HG02981 (cell line): ENCODE results near the gene RGMA.

Experiments
- ATAC-seq: cut with Tn5 transposase; IDR thresholded peaks from one replicate; pipeline ENCODE4 v1.9.1; 2021; ENCODE audit warnings: mild to moderate bottlenecking, moderate library complexity; ENCODE audit not compliant: unreplicated experiment

RGMA gene

DNA sequence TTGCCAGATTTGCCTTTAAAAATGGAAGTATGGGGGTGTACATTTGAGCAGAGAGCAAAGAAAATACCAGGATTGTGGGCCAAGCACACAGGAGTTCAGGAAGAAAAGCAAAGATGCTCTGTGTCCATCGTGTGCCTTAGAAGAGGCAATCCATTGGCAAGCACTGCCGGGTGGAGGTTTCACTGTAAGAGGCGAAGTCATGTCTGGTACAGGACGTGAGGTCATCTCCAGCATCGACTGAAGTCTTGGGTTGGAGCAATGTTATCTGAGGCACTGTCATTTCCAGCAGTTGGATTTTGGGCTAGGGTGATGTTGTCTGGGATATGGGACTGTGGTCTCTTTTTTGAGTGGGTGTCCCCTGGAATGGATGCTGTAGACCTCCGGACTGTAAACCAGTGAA, 4.8 kb upstream of the RGMA start:
- ATAC-seq, result no peak

DNA sequence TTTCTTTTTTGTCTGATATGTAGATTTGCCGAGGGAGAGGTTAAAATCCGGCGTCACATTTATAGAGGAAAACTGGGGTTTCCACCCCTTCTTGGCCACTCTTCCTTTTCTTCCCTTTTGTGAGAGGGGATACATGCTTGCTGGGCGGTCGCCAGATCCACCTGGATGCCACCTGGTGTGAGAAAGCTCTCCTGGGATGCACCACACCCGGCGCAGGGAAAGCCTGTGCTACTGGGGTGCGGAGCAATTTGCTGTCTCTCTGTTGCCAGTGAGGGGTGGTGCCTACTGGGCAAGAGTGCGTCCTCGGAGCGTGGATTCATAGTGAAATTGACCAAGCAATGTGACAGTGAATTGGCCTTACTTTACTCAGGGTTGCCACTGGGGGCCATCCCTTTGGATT, 2.5 kb upstream of the RGMA start:
- no peak for ATAC-seq

GRCh38 chr15:93089727-93090305, 805 bp upstream of the RGMA start:
- no peak for ATAC-seq

DNA sequence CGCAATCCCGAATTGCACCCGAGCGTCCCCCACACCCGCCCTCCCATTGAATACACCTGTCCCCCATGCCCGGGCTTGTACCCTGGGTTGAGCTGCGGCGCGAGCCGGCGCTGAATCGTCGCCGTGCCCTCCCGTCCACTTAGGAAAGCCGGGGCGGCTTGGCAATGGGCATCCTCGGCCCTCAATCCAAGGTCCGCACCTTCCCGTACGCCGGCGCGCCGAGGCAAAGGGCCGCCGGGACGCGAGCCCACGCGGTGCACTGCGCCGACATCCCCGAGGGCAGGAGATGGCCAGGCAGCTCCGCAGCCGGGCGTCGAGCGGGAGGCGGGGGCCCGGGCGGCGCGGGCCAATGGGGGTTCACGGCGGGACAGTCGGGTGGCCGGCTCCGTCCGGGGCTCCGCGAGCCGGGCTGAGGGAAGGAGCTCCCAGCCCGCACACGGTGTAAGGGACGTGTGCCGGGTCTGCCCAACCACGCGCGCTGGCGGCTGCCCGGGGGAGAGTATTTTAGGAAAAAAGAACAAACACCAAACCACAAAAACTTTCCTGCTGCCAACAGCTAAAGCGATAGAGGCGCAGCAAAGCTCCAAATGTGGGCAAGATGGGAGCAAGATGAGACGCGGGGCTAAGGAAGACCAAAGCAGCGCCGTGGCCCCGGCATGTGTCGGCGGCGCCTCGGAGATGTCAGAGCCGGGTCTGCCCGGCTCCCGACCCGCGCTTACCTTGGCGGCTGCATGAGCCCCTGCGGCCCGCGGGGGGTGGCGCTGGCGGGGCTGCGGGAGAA, 621 bp downstream of the RGMA start:
- peak; percentile 30 for ATAC-seq

DNA sequence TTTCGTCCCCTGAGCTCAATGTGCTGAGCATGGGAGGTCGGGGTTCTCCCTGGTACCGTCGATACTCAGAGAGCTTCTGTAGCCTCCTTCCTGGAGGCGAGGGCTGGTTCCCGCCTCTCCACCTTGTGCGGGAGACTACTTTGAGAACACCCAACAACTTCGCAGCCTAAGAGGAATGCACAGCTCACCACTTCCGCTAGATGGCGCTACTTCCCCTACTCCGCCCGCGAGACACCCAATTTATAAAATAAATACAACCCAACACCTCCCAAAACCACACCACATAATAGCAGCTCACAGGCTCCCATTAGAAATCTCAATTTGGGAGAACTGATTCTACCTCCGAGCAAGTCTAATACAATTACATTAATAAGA, 1.2 kb downstream of the RGMA start:
- peak; percentile 57 for ATAC-seq

- no peak for ATAC-seq
Measured at GRCh38 chr15:93086791-93087190, 2.2 kb downstream of the RGMA start.

DNA sequence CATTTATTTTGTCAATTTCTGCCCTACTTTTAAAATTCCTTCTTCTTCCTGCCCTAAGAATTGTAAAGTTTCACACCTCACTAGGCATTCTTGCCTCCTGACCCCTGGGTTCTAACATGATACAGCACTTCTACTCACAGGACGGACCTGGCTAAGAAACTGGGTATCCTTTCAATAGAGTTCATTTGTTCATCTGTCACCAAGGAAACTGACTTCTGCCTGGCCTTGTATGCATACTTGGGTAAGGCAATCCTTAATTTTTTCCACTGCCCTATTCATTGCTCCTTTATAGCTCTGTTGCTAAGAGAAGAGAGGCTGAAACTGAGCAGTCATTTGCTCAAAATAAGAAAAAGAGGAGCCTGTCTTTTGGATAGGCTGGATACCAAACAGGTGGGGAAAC, 3.3 kb downstream of the RGMA start:
- ATAC-seq, result no peak

DNA sequence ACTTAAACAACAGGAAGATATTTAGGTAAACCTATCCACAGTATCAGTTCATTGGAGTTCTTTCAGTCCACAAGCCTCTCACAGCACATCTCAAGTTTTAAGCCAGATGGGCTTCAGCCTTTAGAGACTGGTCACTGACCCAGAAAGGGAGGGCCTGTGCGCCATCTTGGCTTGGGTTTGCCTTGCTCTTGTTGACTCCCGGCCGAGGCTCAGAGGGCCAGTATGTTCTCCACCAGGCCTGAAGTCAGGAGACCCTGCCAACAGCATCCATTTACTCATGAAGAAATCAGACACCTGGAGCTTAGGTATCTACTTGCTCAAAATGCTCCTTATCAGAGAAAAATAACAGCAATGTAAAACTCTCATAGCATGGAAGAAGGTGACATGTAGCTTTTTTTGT, 6.2 kb downstream of the RGMA start:
- no peak for ATAC-seq

- ATAC-seq, result no peak
Measured at GRCh38 chr15:93081399-93081798, 7.6 kb downstream of the RGMA start.

DNA sequence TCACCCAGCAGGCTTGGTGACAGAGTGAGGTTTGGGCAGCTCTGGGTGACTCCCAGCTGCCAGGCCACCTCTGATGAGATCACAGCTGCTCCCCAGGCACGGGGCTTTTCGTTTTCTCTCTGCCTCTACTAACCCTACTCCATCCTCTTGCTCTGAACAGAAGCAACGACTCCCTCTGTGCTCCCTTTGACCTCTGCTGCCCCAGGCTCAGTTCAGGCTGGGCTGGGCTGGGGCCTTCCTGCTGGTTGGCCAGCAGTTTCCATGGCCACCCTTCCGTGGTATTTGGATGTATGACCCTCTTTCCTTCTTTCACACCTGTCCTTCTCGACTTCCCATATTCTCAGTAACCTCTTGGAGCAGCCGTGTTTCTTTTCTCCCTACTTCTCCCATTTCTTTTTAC, 8.6 kb downstream of the RGMA start:
- ATAC-seq, result no peak

DNA sequence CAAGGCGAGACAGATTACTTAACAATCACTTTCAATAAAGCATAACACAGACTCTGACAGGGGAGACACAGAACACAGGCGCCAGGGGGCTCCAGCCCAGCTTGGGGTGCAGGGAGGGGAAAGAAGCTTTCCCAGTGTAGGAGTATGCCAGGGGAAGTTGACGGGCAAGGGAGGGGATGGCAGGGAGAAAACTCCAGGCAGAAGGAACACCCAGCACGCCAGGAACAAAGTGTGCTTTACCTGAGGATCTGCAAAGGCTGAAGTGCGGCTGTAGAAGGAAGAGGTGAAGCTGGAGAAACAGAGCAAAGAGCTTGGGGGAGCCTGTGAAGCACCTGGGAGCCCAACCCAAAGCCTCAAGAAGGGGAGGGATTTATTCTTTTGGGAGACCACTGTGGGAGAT, 12.1 kb downstream of the RGMA start:
- ATAC-seq, result no peak

DNA sequence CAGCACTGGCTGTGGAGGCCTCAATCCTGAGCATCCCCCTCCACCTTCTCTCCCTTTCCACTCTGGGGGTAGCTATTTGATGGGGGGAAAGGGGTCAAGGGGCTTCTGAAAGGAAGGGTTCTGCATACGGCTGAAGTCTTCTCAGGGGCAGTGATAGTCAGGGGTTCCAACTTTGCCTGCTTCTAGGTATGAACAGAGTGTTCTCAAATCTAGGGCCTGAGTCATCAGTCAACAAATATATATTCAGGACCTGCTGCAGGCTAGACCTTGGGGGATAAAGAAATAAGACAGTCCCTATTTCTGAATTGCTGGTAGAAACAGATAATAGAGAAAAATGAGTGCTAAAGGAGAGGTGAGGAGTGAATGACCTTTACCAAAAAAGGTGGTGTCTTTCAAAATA, 12.8 kb downstream of the RGMA start:
- no peak for ATAC-seq

DNA sequence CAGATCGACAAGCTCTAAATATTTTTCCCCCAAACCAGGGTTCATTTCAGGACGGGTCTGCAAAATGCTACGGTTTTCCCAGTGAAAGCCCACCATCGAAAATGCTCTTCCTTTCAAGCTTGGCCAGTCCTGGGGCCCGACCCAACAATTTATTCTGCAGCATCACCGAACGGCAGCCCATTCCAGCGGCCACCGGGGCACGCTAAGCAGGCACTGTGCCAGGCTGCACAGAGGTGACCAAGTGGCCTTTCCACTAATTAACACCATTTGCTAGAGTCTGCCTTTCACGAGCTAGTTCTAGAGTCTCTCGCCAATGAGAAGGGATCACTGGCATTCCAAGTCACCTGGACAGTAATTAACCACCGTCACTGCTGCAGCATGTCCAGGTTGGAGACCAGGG, 14.4 kb downstream of the RGMA start:
- no peak for ATAC-seq

GRCh38 chr15:93073465-93073952, 15.5 kb downstream of the RGMA start:
- no peak for ATAC-seq

DNA sequence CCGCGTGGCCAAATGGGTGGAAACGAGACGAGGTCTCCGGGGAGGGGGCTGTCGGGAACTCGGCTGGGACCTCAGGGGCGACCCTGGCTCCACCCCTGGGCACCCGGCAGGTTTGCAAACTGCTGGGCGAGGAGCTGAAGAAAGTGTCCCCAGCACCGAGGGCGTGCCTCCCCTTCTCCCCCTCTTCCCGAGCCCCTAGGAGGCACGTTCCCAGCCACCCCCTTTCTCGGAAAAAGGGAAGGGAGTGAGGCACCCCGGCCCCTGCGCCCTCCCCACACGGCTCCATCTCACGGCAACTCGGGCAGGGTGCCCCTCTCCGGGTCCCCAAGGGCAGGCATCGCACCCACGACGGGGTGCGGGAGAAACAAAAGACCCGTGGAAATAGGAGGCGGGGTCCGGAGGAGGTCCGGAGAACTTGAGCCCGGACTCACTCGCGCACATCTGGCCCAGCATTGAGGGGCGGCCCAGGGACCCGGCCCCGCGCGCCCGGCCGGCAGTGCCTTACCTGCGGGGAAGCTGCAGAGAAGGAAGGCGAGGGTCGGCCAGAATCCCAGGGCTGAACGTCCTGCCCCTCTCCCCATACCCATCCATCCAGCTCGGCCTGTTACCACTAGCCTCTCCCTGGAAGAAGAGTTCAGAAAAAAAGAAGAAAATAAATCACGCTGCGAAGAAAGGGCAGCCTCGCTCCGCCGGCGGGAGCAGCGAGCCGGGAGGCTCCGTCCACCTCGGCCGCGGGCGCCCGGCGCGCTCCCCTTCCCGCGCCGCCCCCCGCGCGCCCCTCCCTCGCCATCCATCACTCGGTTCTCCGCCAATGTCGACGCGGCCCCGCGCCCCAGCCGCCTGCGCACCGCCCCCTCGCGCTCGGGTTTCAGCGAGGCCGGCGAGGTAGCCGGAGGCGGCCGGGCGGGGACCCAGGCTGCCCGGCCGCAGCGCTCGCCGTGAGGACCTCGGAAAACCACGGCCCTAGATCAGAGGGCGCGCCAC, 16.3 kb downstream of the RGMA start:
- no peak for ATAC-seq

- ATAC-seq, result no peak
Measured at GRCh38 chr15:93072011-93072410, 17.0 kb downstream of the RGMA start.

- no peak for ATAC-seq
Measured at GRCh38 chr15:93071469-93071936, 17.5 kb downstream of the RGMA start.

GRCh38 chr15:93070551-93071296, 18.3 kb downstream of the RGMA start:
- no peak for ATAC-seq

- no peak for ATAC-seq
Measured at GRCh38 chr15:93070132-93070531, 18.9 kb downstream of the RGMA start.

- no peak for ATAC-seq
Measured at GRCh38 chr15:93068581-93069199, 20.3 kb downstream of the RGMA start.
